KOPT-K1 (cell line): ENCODE results near the gene TSKS.

Source experiments
- H3K27ac ChIP-seq: fragments of 200-600 bp; sonication (generic); 2 replicates; pipeline ENCODE4 v1.5.1; 2016; ENCODE audit warnings: antibody characterized with exemption, mild to moderate bottlenecking, low read depth, low read length; ENCODE audit not compliant: poor library complexity, severe bottlenecking
- H3K36me3 ChIP-seq: fragments of 200-600 bp; sonication (generic); 2 replicates; pipeline ENCODE4 v1.5.1; 2017; ENCODE audit warnings: antibody characterized with exemption, mild to moderate bottlenecking, low read length, moderate library complexity; ENCODE audit not compliant: insufficient read depth
- H3K9me3 ChIP-seq: fragments of 200-600 bp; sonication (generic); 2 replicates; pipeline ENCODE4 v1.5.1; 2017; ENCODE audit warnings: antibody characterized with exemption, low read length, mild to moderate bottlenecking; ENCODE audit not compliant: insufficient read depth, poor library complexity, severe bottlenecking

TSKS gene

GRCh38 chr19:49781394-49781793 lies 18.3 kb upstream of the TSKS start:
- H3K9me3 ChIP-seq, result no peaks in the 10 kb centered on the region
- H3K27ac ChIP-seq, result no peak overlapping the region
- H3K36me3 ChIP-seq, result peaks cover 47% of the 10 kb centered on the region

- peaks cover 42% of the 10 kb centered on the region for H3K36me3 ChIP-seq
- H3K27ac ChIP-seq, result no peak overlapping the region
- no peaks in the 10 kb centered on the region for H3K9me3 ChIP-seq
Measured at GRCh38 chr19:49780861-49781260, 17.8 kb upstream of the TSKS start.

GRCh38 chr19:49779731-49780555 lies 16.8 kb upstream of the TSKS start:
- H3K9me3 ChIP-seq, result no peaks in the 10 kb centered on the region
- H3K27ac ChIP-seq, result no peak overlapping the region
- peaks cover 33% of the 10 kb centered on the region for H3K36me3 ChIP-seq

GRCh38 chr19:49776371-49776764 lies 13.3 kb upstream of the TSKS start:
- Histone ChIP-seq H3K36me3 (peaks cover 5% of the 10 kb centered on the region; the same call in 1 of the 2 replicates), H3K27ac (no peak overlapping the region)

GRCh38 chr19:49775742-49776370 lies 12.8 kb upstream of the TSKS start:
- Histone ChIP-seq H3K27ac (no peak overlapping the region), H3K9me3 (no peaks in the 10 kb centered on the region), H3K36me3 (peaks cover 5% of the 10 kb centered on the region; the same call in 1 of the 2 replicates)

More at GRCh38 chr19:49776371-49776764, 13.3 kb upstream of the TSKS start:
- H3K9me3 ChIP-seq, result no peaks in the 10 kb centered on the region

GRCh38 chr19:49774969-49775368 lies 11.9 kb upstream of the TSKS start:
- H3K9me3 ChIP-seq, result no peaks in the 10 kb centered on the region
- H3K36me3 ChIP-seq, result no peaks in the 10 kb centered on the region; the same call in 1 of the 2 replicates
- H3K27ac ChIP-seq, result no peak overlapping the region

GRCh38 chr19:49773663-49774350 lies 10.7 kb upstream of the TSKS start:
- Histone ChIP-seq H3K9me3 (no peaks in the 10 kb centered on the region), H3K36me3 (no peaks in the 10 kb centered on the region; the same call in 1 of the 2 replicates), H3K27ac (no peak overlapping the region)

GRCh38 chr19:49772850-49773432 lies 9.8 kb upstream of the TSKS start:
- H3K36me3 ChIP-seq, result no peaks in the 10 kb centered on the region; the same call in 1 of the 2 replicates

GRCh38 chr19:49771674-49772139 lies 8.6 kb upstream of the TSKS start:
- H3K27ac ChIP-seq, result no peak overlapping the region
- no peaks in the 10 kb centered on the region; the same call in 1 of the 2 replicates for H3K36me3 ChIP-seq
- H3K9me3 ChIP-seq, result no peaks in the 10 kb centered on the region

More at GRCh38 chr19:49772850-49773432, 9.8 kb upstream of the TSKS start:
- no peaks in the 10 kb centered on the region for H3K9me3 ChIP-seq
- H3K27ac ChIP-seq, result no peak overlapping the region

- Histone ChIP-seq H3K27ac (no peak overlapping the region), H3K36me3 (no peaks in the 10 kb centered on the region; the same call in 1 of the 2 replicates), H3K9me3 (no peaks in the 10 kb centered on the region)
Measured at GRCh38 chr19:49770529-49770928, 7.4 kb upstream of the TSKS start.

- H3K9me3 ChIP-seq, result no peaks in the 10 kb centered on the region
- peak overlapping the region; percentile 72 for H3K27ac ChIP-seq
- H3K36me3 ChIP-seq, result no peaks in the 10 kb centered on the region; the same call in 1 of the 2 replicates
Measured at GRCh38 chr19:49767967-49768581, 5.0 kb upstream of the TSKS start.

- Histone ChIP-seq H3K9me3 (no peaks in the 10 kb centered on the region), H3K27ac (peak overlapping the region; percentile 72), H3K36me3 (no peaks in the 10 kb centered on the region; the same call in 1 of the 2 replicates)
Measured at GRCh38 chr19:49767381-49767780, 4.3 kb upstream of the TSKS start.

- Histone ChIP-seq H3K27ac (peak within 1 kb of the TSS; percentile 76), H3K9me3 (no peaks in the 10 kb centered on the region), H3K36me3 (no peaks in the 10 kb centered on the region; the same call in 1 of the 2 replicates)
Measured at GRCh38 chr19:49766930-49767299, 3.8 kb upstream of the TSKS start, which contains the start of gene AP2A1. Gene AP2A1, plus strand, starts transcription at chr19:49767001. Its CDS starts 133 bp downstream, at chr19:49767134.
